SK-MEL-5 (cell line): ENCODE data around the gene GRSF1. TPM values are rescaled to one million over a fixed set of nuclear protein-coding genes. Genes with fewer than 3 reads are reported as not detected.
A peak's percentile ranks its signal among the peaks of the same experiment; 100 is the strongest.
"Not testable (repeated sequence)": the region's sequence is repeated elsewhere in the genome, so short reads cannot be mapped to it uniquely, and the experiment has no call there.

ENCODE experiments used
- DNase-seq: peaks from one replicate; pipeline ENCODE4 v3.0.0-alpha.2; 2016; ENCODE audit warnings: low read depth, low spot score
- in situ Hi-C: cut with HindIII; loops from 2 replicates; pipeline ENCODE4 v1.10.0; 2016; ENCODE audit warnings: low sequenced_read_pairs, high pct_unique_total_duplicates, low pct_unique_long_range_greater_than_20kb
- small RNA-seq, 2 experiments: library from RNA; depleted of rRNA; stranded (forward); fragments of <200 nt; gene quantifications; one replicate each; pipeline ENCODE3, GENCODE V24; 2014
- total RNA-seq: library from RNA; depleted of rRNA; stranded (reverse); fragments of >200 nt; shearing (Covaris generic); gene quantifications from 2 replicates; pipeline ENCODE4 v1.2.3, GENCODE V29; 2014; rRNA removed

The GRSF1 gene
- total RNA-seq, 1 experiment from 2014 or later: 215 TPM

GRCh38 chr4:70787496-70787895, 52.2 kb downstream of the GRSF1 start:
- no peak for DNase-seq
- in situ Hi-C loops: no loop called here

- DNase-seq: no peak
- in situ Hi-C loops: no loop called here
These were observed 56.6 kb downstream of the GRSF1 start for GRCh38 chr4:70783096-70783495.

GRCh38 chr4:70778888-70779422, 60.7 kb downstream of the GRSF1 start:
- in situ Hi-C loops: no loop called here
- DNase-seq: peak; percentile 84

- in situ Hi-C loops: no loop called here
These were observed 66.6 kb downstream of the GRSF1 start for GRCh38 chr4:70772929-70773555.

GRCh38 chr4:70769396-70769795, 70.3 kb downstream of the GRSF1 start:
- DNase-seq, in situ Hi-C loops: not testable (repeated sequence)

More at GRCh38 chr4:70772929-70773555, 66.6 kb downstream of the GRSF1 start:
- no peak for DNase-seq

GRCh38 chr4:70768301-70768948, 71.3 kb downstream of the GRSF1 start:
- in situ Hi-C loops: no loop called here
- DNase-seq: no peak

Small RNAs within 50 kb of the gene (small RNA-seq; reads per million reads assigned to genes)
- gene RF00026: 0 reads per million in 2 experiments
- gene RNU6-891P: 0 reads per million in 2 experiments

Other genes with a start within 250 kb of the GRSF1 start
- 0.13 TPM in 1 of 2 replicates, not detected in the other for gene AMBN, start 247.6 kb downstream of the GRSF1 start, total RNA-seq
- 0.08 TPM in 1 of 2 replicates, not detected in the other for gene ENAM, start 211.1 kb downstream of the GRSF1 start, total RNA-seq
- gene JCHAIN, start 173.4 kb downstream of the GRSF1 start, total RNA-seq: not detected in 2 replicates
- 20.8 and 22.7 TPM in 2 replicates for gene UTP3, start 151.4 kb downstream of the GRSF1 start, total RNA-seq
- 25.7 and 28.3 TPM in 2 replicates for gene RUFY3, start 117.9 kb downstream of the GRSF1 start, total RNA-seq
- 23.3 and 27.1 TPM in 2 replicates for gene MOB1B, start 62.5 kb upstream of the GRSF1 start, total RNA-seq
- gene DCK, start 153.8 kb upstream of the GRSF1 start, total RNA-seq: 14.6 and 16.0 TPM in 2 replicates